Bronchial epithelial cell (primary cell): ENCODE measurements around the gene OOSP2. TPM values are rescaled to one million over a fixed set of nuclear protein-coding genes. Genes with fewer than 3 reads are reported as not detected.
"Not testable (repeated sequence)": the region's sequence is repeated elsewhere in the genome, so short reads cannot be mapped to it uniquely, and the experiment has no call there.

Experiments
- DNase-seq: peaks from one replicate; pipeline ENCODE4 v3.0.0-alpha.2; 2010; ENCODE audit warnings: low read depth
- FAIRE-seq: peaks from 2 replicates; lab custom pipeline; 2011; peaks lifted over from hg19 to GRCh38; lab: Jason Lieb, UNC
- H3K27me3 ChIP-seq: 2 replicates; pipeline ENCODE4 v1.5.1; 2011; ENCODE audit warnings: low read length; ENCODE audit not compliant: control insufficient read depth, insufficient read depth
- H3K36me3 ChIP-seq: 2 replicates; pipeline ENCODE4 v1.5.1; 2011; ENCODE audit warnings: low read length; ENCODE audit not compliant: control insufficient read depth, insufficient read depth
- H3K4me3 ChIP-seq: 2 replicates; pipeline ENCODE4 v1.5.1; 2011; ENCODE audit warnings: mild to moderate bottlenecking, low read depth, low read length, control low read depth
- CTCF ChIP-seq: IDR thresholded peaks from 2 replicates; pipeline ENCODE4 v1.5.1; 2011; ENCODE audit warnings: mild to moderate bottlenecking, moderate library complexity, low read length, control low read depth, inconsistent platforms; ENCODE audit not compliant: insufficient read depth, severe bottlenecking
- total RNA-seq: library from RNA; depleted of rRNA; stranded (reverse); fragments of >200 nt; gene quantifications from 2 replicates; pipeline ENCODE4 v1.2.1, GENCODE V29; 2014

OOSP2 gene
- total RNA-seq, 1 donor from 2014 or later: not detected

- Histone ChIP-seq H3K36me3 (no peaks in the 10 kb centered on the region), H3K4me3 (no peak overlapping the region), H3K27me3 (no peaks in the 10 kb centered on the region)
- TF ChIP-seq CTCF: no peak
- DNase-seq: peak; percentile 91
- FAIRE-seq: no peak
These were observed 34.8 kb upstream of the OOSP2 start for GRCh38 chr11:60005360-60005759.

- no peak for TF ChIP-seq CTCF
- DNase-seq: no peak
These were observed 23.3 kb upstream of the OOSP2 start, which contains the start of gene OOSP4B for GRCh38 chr11:60016881-60017280. TSS of gene OOSP4B (plus strand) at chr11:60017181.

GRCh38 chr11:60018058-60018457 is 22.2 kb upstream of the OOSP2 start:
- FAIRE-seq (no peak), DNase-seq (no peak)
- TF ChIP-seq CTCF: no peak
- Histone ChIP-seq H3K27me3 (no peaks in the 10 kb centered on the region), H3K4me3 (no peak overlapping the region), H3K36me3 (no peaks in the 10 kb centered on the region)

More at GRCh38 chr11:60016881-60017280, 23.3 kb upstream of the OOSP2 start, which contains the start of gene OOSP4B:
- H3K4me3 ChIP-seq: no peak within 1 kb of the TSS
- no peaks in the 10 kb centered on the region for H3K36me3 ChIP-seq
- no peaks in the 10 kb centered on the region for H3K27me3 ChIP-seq
- no peak for FAIRE-seq

- H3K4me3 ChIP-seq, H3K27me3 ChIP-seq, H3K36me3 ChIP-seq, FAIRE-seq, DNase-seq: not testable (repeated sequence)
These were observed 19.8 kb upstream of the OOSP2 start for GRCh38 chr11:60020376-60020775.

- TF ChIP-seq CTCF: no peak
These were observed 11.1 kb upstream of the OOSP2 start for GRCh38 chr11:60029015-60029632.

GRCh38 chr11:60050422-60050821 is 10.2 kb downstream of the OOSP2 start:
- not testable (repeated sequence) for FAIRE-seq, H3K27me3 ChIP-seq, H3K4me3 ChIP-seq, H3K36me3 ChIP-seq, DNase-seq

More at GRCh38 chr11:60029015-60029632, 11.1 kb upstream of the OOSP2 start:
- no peaks in the 10 kb centered on the region for H3K27me3 ChIP-seq
- H3K4me3 ChIP-seq: no peak overlapping the region
- no peak for DNase-seq
- FAIRE-seq: no peak
- H3K36me3 ChIP-seq: no peaks in the 10 kb centered on the region

- H3K36me3 ChIP-seq, FAIRE-seq, H3K4me3 ChIP-seq, DNase-seq, H3K27me3 ChIP-seq: not testable (repeated sequence)
These were observed 10.6 kb downstream of the OOSP2 start for GRCh38 chr11:60050839-60051238.
